DND-41 (cell line): ENCODE measurements around the gene TMEM250.

Experiments
- CTCF ChIP-seq: IDR thresholded peaks from 2 replicates; pipeline ENCODE4 v1.5.1; 2012; ENCODE audit warnings: borderline replicate concordance, low read length, moderate library complexity, mild to moderate bottlenecking; ENCODE audit not compliant: poor library complexity, severe bottlenecking; ENCODE audit errors: extremely low read depth
- EZH2 ChIP-seq: IDR thresholded peaks from 3 replicates; pipeline ENCODE4 v1.6.1; 2012; ENCODE audit warnings: borderline replicate concordance, low read depth, mild to moderate bottlenecking, moderate library complexity, low read length, inconsistent platforms; ENCODE audit not compliant: severe bottlenecking

GRCh38 chr9:136080716-136081112, 38.0 kb downstream of the TMEM250 start:
- TF ChIP-seq EZH2 (no peak), CTCF (no peak)
